Bladder microvascular endothelial cell (primary cell): ENCODE measurements around the gene TECTA. TPM values are rescaled to one million over a fixed set of nuclear protein-coding genes. Genes with fewer than 3 reads are reported as not detected.

Source experiments
- total RNA-seq: library from RNA; depleted of rRNA; stranded (reverse); fragments of >200 nt; gene quantifications from 2 replicates; pipeline ENCODE4 v1.2.3, GENCODE V29; 2014

TECTA gene
- 0.32 and 0.50 TPM in 2 replicates for total RNA-seq

DNA sequence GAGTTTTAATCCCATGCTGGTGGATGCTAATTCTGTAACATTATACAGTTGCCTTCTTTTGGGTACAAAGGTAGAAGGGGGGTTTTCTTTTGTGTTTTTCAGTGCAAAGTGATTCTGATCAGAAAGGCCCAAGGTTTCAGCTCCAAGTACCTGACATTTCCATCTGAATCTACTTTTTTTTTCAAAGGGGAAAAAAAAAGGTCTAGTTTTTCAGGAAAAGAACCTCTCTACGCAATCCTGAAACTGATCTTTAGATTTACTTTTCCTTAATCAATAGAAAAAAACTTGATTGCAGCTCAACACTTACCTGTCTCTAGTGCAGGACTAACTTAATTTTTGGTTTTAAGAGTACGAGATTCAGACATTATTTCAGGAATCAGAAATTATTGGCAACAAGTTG lies at the start of gene TECTA:
TSS of gene TECTA (plus strand) at position 301 of the 400 bp plus-strand sequence. CDS start 1,423 bp downstream, outside the sequence.

Other genes starting within 250 kb of the TECTA start
- 14.2 and 30.5 TPM in 2 replicates for gene TBCEL, start 77.1 kb upstream of the TECTA start, total RNA-seq
- 18.8 and 26.3 TPM in 2 replicates for gene SC5D, start 191.5 kb downstream of the TECTA start, total RNA-seq